Measurements from ENCODE around the gene CES3.

DNA sequence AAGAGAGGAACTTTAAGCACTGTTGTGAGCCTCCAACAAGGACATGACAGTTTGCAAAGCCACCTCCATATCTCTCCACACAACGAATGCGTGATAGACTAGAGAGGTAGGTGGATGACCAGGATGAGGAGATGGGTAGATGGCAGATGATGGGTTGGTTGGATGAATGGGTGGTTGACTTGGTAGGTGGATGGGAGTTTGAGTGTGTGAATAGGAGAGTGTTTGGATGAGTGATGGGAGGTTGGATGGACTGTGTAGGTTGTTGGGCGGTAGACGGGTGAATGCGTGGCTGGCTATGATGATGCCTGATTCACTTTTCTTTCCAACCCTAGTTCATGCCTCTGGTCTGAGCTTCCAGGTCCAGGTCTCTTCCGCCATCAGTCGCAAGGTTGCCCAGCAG, 46.5 kb upstream of the CES3 start:
- TF ChIP-seq CTCF (optimal IDR thresholded peaks at IDR 0.05 in 1 of 3, IDR thresholded peaks at IDR 0.05 in 1 of 3, conservative IDR thresholded peaks at IDR 0.05 in 1 of 3; ENCODE audit: extremely low read depth in 1 of 3, insufficient read depth in 2 of 3, low read length in 3 of 3) (no peak), EZH2 (IDR thresholded peaks at IDR 0.05; ENCODE audit: low read length) (no peak)

All from keratinocyte (primary cell).